ENCODE data around the gene VASH2.

Gene VASH2

GRCh38 chr1:212966616-212967015 lies 16.3 kb downstream of the VASH2 start:
- Histone ChIP-seq H3K27ac (ENCODE audit: low read depth, low read length) (no peak overlapping the region), H3K9me3 (ENCODE audit: control insufficient read depth in 1 of 2, low read length in 2 of 2) (no peaks in the 10 kb centered on the region), H3K36me3 (ENCODE audit: control insufficient read depth in 1 of 2, insufficient read depth in 2 of 2, low read length in 2 of 2) (no peaks in the 10 kb centered on the region)

GRCh38 chr1:212967801-212968200 lies 17.5 kb downstream of the VASH2 start:
- Histone ChIP-seq H3K27ac (ENCODE audit: low read depth, low read length) (no peak overlapping the region), H3K4me1 (ENCODE audit: control insufficient read depth in 1 of 2, insufficient read depth in 2 of 2, low read length in 2 of 2) (no peaks in the 10 kb centered on the region), H3K36me3 (ENCODE audit: control insufficient read depth in 1 of 2, insufficient read depth in 2 of 2, low read length in 2 of 2) (no peaks in the 10 kb centered on the region), H3K9ac (ENCODE audit: low read depth in 1 of 2, low read length in 2 of 2) (no peak overlapping the region), H3K4me3 (ENCODE audit: low read depth in 1 of 2, low read length in 2 of 2) (no peak overlapping the region), H3K27me3 (ENCODE audit: control insufficient read depth in 1 of 2, insufficient read depth in 2 of 2, low read length in 2 of 2) (no peaks in the 10 kb centered on the region), H3K9me3 (ENCODE audit: control insufficient read depth in 1 of 2, low read length in 2 of 2) (no peaks in the 10 kb centered on the region)

More at GRCh38 chr1:212966616-212967015, 16.3 kb downstream of the VASH2 start:
- Histone ChIP-seq H3K4me3 (ENCODE audit: low read depth in 1 of 2, low read length in 2 of 2) (no peak overlapping the region), H3K4me1 (ENCODE audit: control insufficient read depth in 1 of 2, insufficient read depth in 2 of 2, low read length in 2 of 2) (no peaks in the 10 kb centered on the region), H3K27me3 (ENCODE audit: control insufficient read depth in 1 of 2, insufficient read depth in 2 of 2, low read length in 2 of 2) (no peaks in the 10 kb centered on the region), H3K9ac (ENCODE audit: low read depth in 1 of 2, low read length in 2 of 2) (no peak overlapping the region)

- Histone ChIP-seq H3K4me3 (ENCODE audit: low read depth in 1 of 2, low read length in 2 of 2) (no peak overlapping the region), H3K4me1 (ENCODE audit: control insufficient read depth in 1 of 2, insufficient read depth in 2 of 2, low read length in 2 of 2) (no peaks in the 10 kb centered on the region), H3K9me3 (ENCODE audit: control insufficient read depth in 1 of 2, low read length in 2 of 2) (no peaks in the 10 kb centered on the region), H3K27ac (ENCODE audit: low read depth, low read length) (no peak overlapping the region), H3K9ac (ENCODE audit: low read depth in 1 of 2, low read length in 2 of 2) (no peak overlapping the region), H3K27me3 (ENCODE audit: control insufficient read depth in 1 of 2, insufficient read depth in 2 of 2, low read length in 2 of 2) (no peaks in the 10 kb centered on the region), H3K36me3 (ENCODE audit: control insufficient read depth in 1 of 2, insufficient read depth in 2 of 2, low read length in 2 of 2) (no peaks in the 10 kb centered on the region)
These were observed 18.1 kb downstream of the VASH2 start for GRCh38 chr1:212968368-212968863.

- H3K9me3 ChIP-seq (ENCODE audit: control insufficient read depth in 1 of 2, low read length in 2 of 2), result no peaks in the 10 kb centered on the region
- H3K27ac ChIP-seq (ENCODE audit: low read depth, low read length), result no peak overlapping the region
- no peaks in the 10 kb centered on the region for H3K27me3 ChIP-seq (ENCODE audit: control insufficient read depth in 1 of 2, insufficient read depth in 2 of 2, low read length in 2 of 2)
- no peaks in the 10 kb centered on the region for H3K4me1 ChIP-seq (ENCODE audit: control insufficient read depth in 1 of 2, insufficient read depth in 2 of 2, low read length in 2 of 2)
- H3K4me3 ChIP-seq (ENCODE audit: low read depth in 1 of 2, low read length in 2 of 2), result no peak overlapping the region
- H3K9ac ChIP-seq (ENCODE audit: low read depth in 1 of 2, low read length in 2 of 2), result no peak overlapping the region
- H3K36me3 ChIP-seq (ENCODE audit: control insufficient read depth in 1 of 2, insufficient read depth in 2 of 2, low read length in 2 of 2), result no peaks in the 10 kb centered on the region
These were observed 19.7 kb downstream of the VASH2 start for GRCh38 chr1:212970085-212970484.

GRCh38 chr1:212971312-212971711 lies 21.0 kb downstream of the VASH2 start:
- Histone ChIP-seq H3K4me3 (ENCODE audit: low read depth in 1 of 2, low read length in 2 of 2) (no peak overlapping the region), H3K36me3 (ENCODE audit: control insufficient read depth in 1 of 2, insufficient read depth in 2 of 2, low read length in 2 of 2) (no peaks in the 10 kb centered on the region), H3K27ac (ENCODE audit: low read depth, low read length) (no peak overlapping the region), H3K27me3 (ENCODE audit: control insufficient read depth in 1 of 2, insufficient read depth in 2 of 2, low read length in 2 of 2) (no peaks in the 10 kb centered on the region), H3K9ac (ENCODE audit: low read depth in 1 of 2, low read length in 2 of 2) (no peak overlapping the region), H3K4me1 (ENCODE audit: control insufficient read depth in 1 of 2, insufficient read depth in 2 of 2, low read length in 2 of 2) (no peaks in the 10 kb centered on the region), H3K9me3 (ENCODE audit: control insufficient read depth in 1 of 2, low read length in 2 of 2) (no peaks in the 10 kb centered on the region)

GRCh38 chr1:212973426-212973825 lies 23.1 kb downstream of the VASH2 start:
- H3K4me1 ChIP-seq (ENCODE audit: control insufficient read depth in 1 of 2, insufficient read depth in 2 of 2, low read length in 2 of 2), result no peaks in the 10 kb centered on the region
- no peaks in the 10 kb centered on the region for H3K27me3 ChIP-seq (ENCODE audit: control insufficient read depth in 1 of 2, insufficient read depth in 2 of 2, low read length in 2 of 2)
- H3K36me3 ChIP-seq (ENCODE audit: control insufficient read depth in 1 of 2, insufficient read depth in 2 of 2, low read length in 2 of 2), result no peaks in the 10 kb centered on the region
- no peak overlapping the region for H3K27ac ChIP-seq (ENCODE audit: low read depth, low read length)
- H3K9me3 ChIP-seq (ENCODE audit: control insufficient read depth in 1 of 2, low read length in 2 of 2), result no peaks in the 10 kb centered on the region
- H3K9ac ChIP-seq (ENCODE audit: low read depth in 1 of 2, low read length in 2 of 2), result no peak overlapping the region
- H3K4me3 ChIP-seq (ENCODE audit: low read depth in 1 of 2, low read length in 2 of 2), result no peak overlapping the region

GRCh38 chr1:212973899-212974298 lies 23.6 kb downstream of the VASH2 start:
- Histone ChIP-seq H3K27me3 (ENCODE audit: control insufficient read depth in 1 of 2, insufficient read depth in 2 of 2, low read length in 2 of 2) (no peaks in the 10 kb centered on the region), H3K4me1 (ENCODE audit: control insufficient read depth in 1 of 2, insufficient read depth in 2 of 2, low read length in 2 of 2) (no peaks in the 10 kb centered on the region), H3K9ac (ENCODE audit: low read depth in 1 of 2, low read length in 2 of 2) (no peak overlapping the region), H3K27ac (ENCODE audit: low read depth, low read length) (no peak overlapping the region), H3K9me3 (ENCODE audit: control insufficient read depth in 1 of 2, low read length in 2 of 2) (no peaks in the 10 kb centered on the region), H3K36me3 (ENCODE audit: control insufficient read depth in 1 of 2, insufficient read depth in 2 of 2, low read length in 2 of 2) (no peaks in the 10 kb centered on the region), H3K4me3 (ENCODE audit: low read depth in 1 of 2, low read length in 2 of 2) (no peak overlapping the region)

- Histone ChIP-seq H3K36me3 (ENCODE audit: control insufficient read depth in 1 of 2, insufficient read depth in 2 of 2, low read length in 2 of 2) (no peaks in the 10 kb centered on the region), H3K27ac (ENCODE audit: low read depth, low read length) (no peak overlapping the region), H3K27me3 (ENCODE audit: control insufficient read depth in 1 of 2, insufficient read depth in 2 of 2, low read length in 2 of 2) (no peaks in the 10 kb centered on the region)
These were observed 24.4 kb downstream of the VASH2 start for GRCh38 chr1:212974711-212975110.

GRCh38 chr1:212975111-212975918 lies 25.0 kb downstream of the VASH2 start:
- no peak overlapping the region for H3K4me3 ChIP-seq (ENCODE audit: low read depth in 1 of 2, low read length in 2 of 2)
- no peak overlapping the region for H3K9ac ChIP-seq (ENCODE audit: low read depth in 1 of 2, low read length in 2 of 2)
- no peak overlapping the region for H3K27ac ChIP-seq (ENCODE audit: low read depth, low read length)
- no peaks in the 10 kb centered on the region for H3K36me3 ChIP-seq (ENCODE audit: control insufficient read depth in 1 of 2, insufficient read depth in 2 of 2, low read length in 2 of 2)
- no peaks in the 10 kb centered on the region for H3K9me3 ChIP-seq (ENCODE audit: control insufficient read depth in 1 of 2, low read length in 2 of 2)
- H3K27me3 ChIP-seq (ENCODE audit: control insufficient read depth in 1 of 2, insufficient read depth in 2 of 2, low read length in 2 of 2), result no peaks in the 10 kb centered on the region
- no peaks in the 10 kb centered on the region for H3K4me1 ChIP-seq (ENCODE audit: control insufficient read depth in 1 of 2, insufficient read depth in 2 of 2, low read length in 2 of 2)

More at GRCh38 chr1:212974711-212975110, 24.4 kb downstream of the VASH2 start:
- Histone ChIP-seq H3K4me3 (ENCODE audit: low read depth in 1 of 2, low read length in 2 of 2) (no peak overlapping the region), H3K9me3 (ENCODE audit: control insufficient read depth in 1 of 2, low read length in 2 of 2) (no peaks in the 10 kb centered on the region), H3K4me1 (ENCODE audit: control insufficient read depth in 1 of 2, insufficient read depth in 2 of 2, low read length in 2 of 2) (no peaks in the 10 kb centered on the region), H3K9ac (ENCODE audit: low read depth in 1 of 2, low read length in 2 of 2) (no peak overlapping the region)

- peaks cover 6 to 10% of the 10 kb centered on the region in 2 donors for H3K4me1 ChIP-seq (ENCODE audit: control insufficient read depth in 1 of 2, insufficient read depth in 2 of 2, low read length in 2 of 2)
These were observed 26.2 kb downstream of the VASH2 start for GRCh38 chr1:212976586-212976985.

More at GRCh38 chr1:212976586-212976985, 26.2 kb downstream of the VASH2 start:
- Histone ChIP-seq H3K9me3 (ENCODE audit: control insufficient read depth in 1 of 2, low read length in 2 of 2) (no peaks in the 10 kb centered on the region), H3K27me3 (ENCODE audit: control insufficient read depth in 1 of 2, insufficient read depth in 2 of 2, low read length in 2 of 2) (no peaks in the 10 kb centered on the region), H3K4me3 (ENCODE audit: low read depth in 1 of 2, low read length in 2 of 2) (no peak overlapping the region), H3K36me3 (ENCODE audit: control insufficient read depth in 1 of 2, insufficient read depth in 2 of 2, low read length in 2 of 2) (no peaks in the 10 kb centered on the region), H3K9ac (ENCODE audit: low read depth in 1 of 2, low read length in 2 of 2) (no peak overlapping the region), H3K27ac (ENCODE audit: low read depth, low read length) (no peak overlapping the region)
